B cell (primary cell): ENCODE data around the gene ABCA12.

Experiments used
- EZH2 ChIP-seq: IDR thresholded peaks from 2 replicates; pipeline ENCODE4 v1.6.1; 2012; ENCODE audit warnings: borderline replicate concordance, low read depth, mild to moderate bottlenecking, moderate library complexity, low read length; ENCODE audit not compliant: insufficient read depth, poor library complexity, severe bottlenecking
- TF ChIP-seq, protein P1 (sequence below): fragments of 200-600 bp; IDR thresholded peaks from one replicate; pipeline ENCODE4 v1.8.0; 2022; ENCODE audit warnings: antibody characterized with exemption, mild to moderate bottlenecking

DNA sequence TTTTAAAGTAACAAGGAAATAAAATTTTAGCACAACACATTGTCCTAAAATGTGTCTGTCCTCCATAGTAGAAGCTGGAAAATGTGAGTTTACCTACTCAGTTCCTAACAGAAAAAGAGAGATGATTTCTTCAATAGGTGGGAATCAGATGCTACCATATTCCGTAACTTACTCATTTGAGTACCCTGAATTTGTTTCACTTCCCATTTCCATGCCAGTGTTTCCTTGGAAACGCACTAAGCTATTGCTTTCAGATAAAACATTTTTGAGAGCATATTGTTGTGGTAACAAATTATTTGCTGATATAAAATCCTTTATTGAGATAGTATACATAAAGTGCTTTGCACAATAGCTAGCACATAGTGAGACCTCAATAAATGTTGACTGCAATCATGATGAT lies 191.5 kb downstream of the ABCA12 start:
- TF ChIP-seq, protein P1, sequence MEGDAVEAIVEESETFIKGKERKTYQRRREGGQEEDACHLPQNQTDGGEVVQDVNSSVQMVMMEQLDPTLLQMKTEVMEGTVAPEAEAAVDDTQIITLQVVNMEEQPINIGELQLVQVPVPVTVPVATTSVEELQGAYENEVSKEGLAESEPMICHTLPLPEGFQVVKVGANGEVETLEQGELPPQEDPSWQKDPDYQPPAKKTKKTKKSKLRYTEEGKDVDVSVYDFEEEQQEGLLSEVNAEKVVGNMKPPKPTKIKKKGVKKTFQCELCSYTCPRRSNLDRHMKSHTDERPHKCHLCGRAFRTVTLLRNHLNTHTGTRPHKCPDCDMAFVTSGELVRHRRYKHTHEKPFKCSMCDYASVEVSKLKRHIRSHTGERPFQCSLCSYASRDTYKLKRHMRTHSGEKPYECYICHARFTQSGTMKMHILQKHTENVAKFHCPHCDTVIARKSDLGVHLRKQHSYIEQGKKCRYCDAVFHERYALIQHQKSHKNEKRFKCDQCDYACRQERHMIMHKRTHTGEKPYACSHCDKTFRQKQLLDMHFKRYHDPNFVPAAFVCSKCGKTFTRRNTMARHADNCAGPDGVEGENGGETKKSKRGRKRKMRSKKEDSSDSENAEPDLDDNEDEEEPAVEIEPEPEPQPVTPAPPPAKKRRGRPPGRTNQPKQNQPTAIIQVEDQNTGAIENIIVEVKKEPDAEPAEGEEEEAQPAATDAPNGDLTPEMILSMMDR, result no peak
- TF ChIP-seq EZH2, result no peak
